GM20000 (cell line): ENCODE data around the gene CDH5.

Experiments used
- DNase-seq: peaks from one replicate; pipeline ENCODE4 v3.0.0; 2012; ENCODE audit warnings: low spot score
- CTCF ChIP-seq: IDR thresholded peaks from 2 replicates; pipeline ENCODE4 v1.5.1; 2012; ENCODE audit warnings: mild to moderate bottlenecking, control low read depth; ENCODE audit errors: extremely low read depth, missing control alignments

CDH5 gene

GRCh38 chr16:66390346-66391108 is 24.0 kb downstream of the CDH5 start:
- DNase-seq = no peak
- no peak for TF ChIP-seq CTCF

DNA sequence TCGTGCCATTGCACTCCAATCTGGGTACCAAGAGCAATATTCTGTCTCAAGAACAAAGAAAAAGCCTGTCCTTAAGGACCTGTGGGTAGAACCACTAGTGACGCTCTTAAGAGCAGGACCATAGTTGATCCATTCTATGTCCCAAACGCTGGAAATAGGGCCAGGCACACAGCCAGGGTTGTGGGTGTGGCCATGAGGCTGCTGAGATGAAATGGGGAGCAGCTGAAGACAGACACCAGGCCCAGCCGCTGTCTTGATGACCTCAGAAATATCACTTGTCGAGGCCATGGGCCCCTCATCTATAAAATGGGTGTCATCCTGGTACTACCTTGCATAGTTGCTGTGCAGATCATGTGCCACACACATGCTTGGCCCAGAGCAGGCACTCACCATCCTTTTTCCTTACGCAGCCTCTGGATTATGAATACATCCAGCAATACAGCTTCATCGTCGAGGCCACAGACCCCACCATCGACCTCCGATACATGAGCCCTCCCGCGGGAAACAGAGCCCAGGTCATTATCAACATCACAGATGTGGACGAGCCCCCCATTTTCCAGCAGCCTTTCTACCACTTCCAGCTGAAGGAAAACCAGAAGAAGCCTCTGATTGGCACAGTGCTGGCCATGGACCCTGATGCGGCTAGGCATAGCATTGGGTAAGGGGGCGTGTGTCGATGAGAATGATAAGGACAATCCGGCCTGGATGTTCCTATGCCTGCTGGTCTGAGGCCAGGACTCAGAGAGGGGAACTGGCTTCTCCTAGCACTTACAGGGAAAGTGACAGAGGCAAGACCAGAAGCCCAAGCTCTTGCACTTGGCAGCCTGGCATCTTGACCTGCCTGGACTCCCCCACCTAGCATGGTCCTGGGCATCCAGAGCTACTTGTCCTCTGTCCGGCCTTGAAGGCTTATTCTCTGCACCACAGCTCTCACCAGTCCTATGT is 25.5 kb downstream of the CDH5 start:
- TF ChIP-seq CTCF = no peak
- no peak for DNase-seq

DNA sequence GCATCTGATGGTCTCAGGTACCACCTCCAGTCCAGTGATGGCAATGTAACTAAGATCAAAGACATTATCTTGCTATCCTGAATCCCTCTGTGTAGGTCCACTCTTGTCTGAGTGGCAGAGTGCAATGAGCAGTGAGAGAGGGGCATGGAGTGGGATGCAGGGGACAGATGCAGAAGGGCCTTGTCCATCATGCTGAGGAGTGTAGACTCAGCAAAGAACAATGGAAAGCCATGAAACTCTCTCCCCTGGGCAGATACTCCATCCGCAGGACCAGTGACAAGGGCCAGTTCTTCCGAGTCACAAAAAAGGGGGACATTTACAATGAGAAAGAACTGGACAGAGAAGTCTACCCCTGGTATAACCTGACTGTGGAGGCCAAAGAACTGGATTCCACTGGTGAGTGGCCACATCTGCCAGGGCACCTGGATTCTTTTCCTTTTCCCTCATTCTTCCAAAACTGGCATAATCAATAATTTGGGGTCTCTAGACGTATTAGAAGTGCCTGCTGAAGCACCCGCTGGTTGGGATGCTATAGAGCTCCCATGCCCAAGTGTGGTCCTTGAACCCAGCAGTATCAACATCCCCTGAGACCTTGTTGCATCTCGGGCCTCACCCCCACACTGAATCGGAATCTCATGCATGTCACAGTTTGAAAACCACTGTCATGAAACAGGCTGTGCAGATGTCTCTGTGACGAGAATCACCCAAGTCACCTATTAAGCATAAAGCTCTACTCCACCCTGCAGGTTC is 29.5 kb downstream of the CDH5 start:
- no peak for TF ChIP-seq CTCF
- no peak for DNase-seq

- no peak for TF ChIP-seq CTCF
Measured at GRCh38 chr16:66397736-66398433, 31.4 kb downstream of the CDH5 start.

GRCh38 chr16:66399031-66399430 is 32.5 kb downstream of the CDH5 start:
- no peak for TF ChIP-seq CTCF
- no peak for DNase-seq

More at GRCh38 chr16:66397736-66398433, 31.4 kb downstream of the CDH5 start:
- DNase-seq = no peak

- DNase-seq = no peak
- TF ChIP-seq CTCF = no peak
Measured at GRCh38 chr16:66399930-66400329, 33.4 kb downstream of the CDH5 start.
